Ascending aorta (tissue), 2 donors: ENCODE data around the gene UFC1. TPM values are rescaled to one million over a fixed set of nuclear protein-coding genes. Genes with fewer than 3 reads are reported as not detected.

Experiments used
- DNase-seq, 2 donors: peaks; one replicate each; pipeline ENCODE4 v3.0.0-alpha.2; 2019; ENCODE audit warnings: low spot score in 2 of 2
- H3K27ac ChIP-seq, 2 donors: fragments of 200-600 bp; sonication (generic); one replicate each; pipeline ENCODE4 v1.5.1; 2016 to 2017; ENCODE audit warnings: mild to moderate bottlenecking in 1 of 2
- H3K27me3 ChIP-seq: fragments of 200-600 bp; sonication (generic); one replicate; pipeline ENCODE4 v1.5.1; 2017
- H3K36me3 ChIP-seq, 2 donors: fragments of 200-600 bp; sonication (generic); one replicate each; pipeline ENCODE4 v1.5.1; 2016
- H3K4me1 ChIP-seq, 2 donors: fragments of 200-600 bp; sonication (generic); one replicate each; pipeline ENCODE4 v1.5.1; 2016 to 2017; ENCODE audit warnings: mild to moderate bottlenecking in 1 of 2
- H3K4me3 ChIP-seq, 2 donors: fragments of 200-600 bp; sonication (generic); one replicate each; pipeline ENCODE4 v1.5.1; 2016 to 2017; ENCODE audit warnings: mild to moderate bottlenecking in 1 of 2
- H3K9me3 ChIP-seq, 2 donors: fragments of 200-600 bp; sonication (generic); one replicate each; pipeline ENCODE4 v1.5.1; 2016
- intact Hi-C: fragments of 100-400 bp; cut with DNase I; formaldehyde crosslinking; loops from one replicate; pipeline ENCODE4 v1.15.1; 2023
- total RNA-seq: library from RNA; depleted of rRNA; stranded (reverse); fragments of >200 nt; gene quantifications from one replicate; pipeline ENCODE4 v1.1.0, GENCODE V29; 2016
- TF ChIP-seq, protein P1 (sequence below), 3 experiments: fragments of 200-600 bp in 2 of 3; fragments of 450-650 bp in 1 of 3; sonication (generic) in 2 of 3; IDR thresholded peaks; one replicate each; pipeline ENCODE4 v1.5.1; 2016 to 2019; ENCODE audit warnings: antibody characterized with exemption in 3 of 3, mild to moderate bottlenecking in 1 of 3, moderate library complexity in 1 of 3

Gene UFC1
- total RNA-seq, 1 donor from 2014 or later, result 3.3 TPM

DNA sequence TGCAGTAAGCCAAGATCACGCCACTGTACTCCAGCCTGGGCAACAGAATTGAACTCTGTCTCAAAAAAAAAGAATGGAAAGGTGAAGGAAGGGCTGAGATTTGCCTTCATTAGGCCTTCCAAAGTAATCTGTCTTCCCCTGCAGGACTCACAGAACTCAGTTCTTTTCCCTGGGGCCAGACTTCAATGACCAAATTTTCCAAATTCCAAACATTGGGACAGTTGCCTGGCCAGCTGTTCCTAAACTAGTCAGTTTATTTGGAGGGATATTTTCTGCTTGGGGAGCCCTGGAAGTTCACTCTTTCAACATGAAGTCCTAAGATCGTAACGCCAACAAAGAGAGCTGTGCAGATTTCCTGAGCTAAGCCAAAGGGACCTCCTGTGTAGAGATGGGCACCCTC, 15.9 kb upstream of the UFC1 start:
- intact Hi-C loops, result no loop called here
- TF ChIP-seq, protein P1, sequence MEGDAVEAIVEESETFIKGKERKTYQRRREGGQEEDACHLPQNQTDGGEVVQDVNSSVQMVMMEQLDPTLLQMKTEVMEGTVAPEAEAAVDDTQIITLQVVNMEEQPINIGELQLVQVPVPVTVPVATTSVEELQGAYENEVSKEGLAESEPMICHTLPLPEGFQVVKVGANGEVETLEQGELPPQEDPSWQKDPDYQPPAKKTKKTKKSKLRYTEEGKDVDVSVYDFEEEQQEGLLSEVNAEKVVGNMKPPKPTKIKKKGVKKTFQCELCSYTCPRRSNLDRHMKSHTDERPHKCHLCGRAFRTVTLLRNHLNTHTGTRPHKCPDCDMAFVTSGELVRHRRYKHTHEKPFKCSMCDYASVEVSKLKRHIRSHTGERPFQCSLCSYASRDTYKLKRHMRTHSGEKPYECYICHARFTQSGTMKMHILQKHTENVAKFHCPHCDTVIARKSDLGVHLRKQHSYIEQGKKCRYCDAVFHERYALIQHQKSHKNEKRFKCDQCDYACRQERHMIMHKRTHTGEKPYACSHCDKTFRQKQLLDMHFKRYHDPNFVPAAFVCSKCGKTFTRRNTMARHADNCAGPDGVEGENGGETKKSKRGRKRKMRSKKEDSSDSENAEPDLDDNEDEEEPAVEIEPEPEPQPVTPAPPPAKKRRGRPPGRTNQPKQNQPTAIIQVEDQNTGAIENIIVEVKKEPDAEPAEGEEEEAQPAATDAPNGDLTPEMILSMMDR (IDR thresholded peaks at IDR 0.05), result no peak
- no peak overlapping the region for H3K27ac ChIP-seq

DNA sequence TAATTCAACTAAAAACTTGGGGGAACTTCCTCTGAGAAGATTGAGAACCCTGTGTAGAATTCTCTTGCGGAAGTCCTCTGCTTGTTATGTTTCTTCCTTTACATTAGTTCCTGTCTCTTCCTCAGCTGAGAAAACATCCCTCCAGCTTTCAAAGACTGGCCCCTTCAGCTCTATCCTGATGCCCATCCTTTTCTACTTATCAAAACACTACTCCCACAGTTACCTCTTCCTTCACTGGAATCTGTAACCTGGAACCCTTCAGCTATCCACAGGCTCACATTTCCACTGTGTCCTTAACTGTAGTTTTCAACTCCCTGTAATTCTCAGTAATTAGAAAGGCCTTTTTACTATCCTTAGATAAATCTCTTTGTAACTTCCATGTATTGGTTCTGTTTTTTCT, 15.3 kb upstream of the UFC1 start:
- Histone ChIP-seq H3K9me3 (no peaks in the 10 kb centered on the region), H3K4me1 (peaks cover 0 to 8% of the 10 kb centered on the region in 2 donors), H3K27me3 (no peaks in the 10 kb centered on the region), H3K4me3 (no peak overlapping the region), H3K36me3 (no peaks in the 10 kb centered on the region), H3K27ac (no peak overlapping the region)
- intact Hi-C loops, result no loop called here
- TF ChIP-seq, protein P1 (IDR thresholded peaks at IDR 0.05), result no peak
- DNase-seq, result no peak

More for the DNA sequence above, 15.9 kb upstream of the UFC1 start:
- H3K4me1 ChIP-seq, result peaks cover 0 to 8% of the 10 kb centered on the region in 2 donors
- no peak for DNase-seq
- no peak overlapping the region for H3K4me3 ChIP-seq
- H3K27me3 ChIP-seq, result no peaks in the 10 kb centered on the region
- no peaks in the 10 kb centered on the region for H3K36me3 ChIP-seq
- no peaks in the 10 kb centered on the region for H3K9me3 ChIP-seq

DNA sequence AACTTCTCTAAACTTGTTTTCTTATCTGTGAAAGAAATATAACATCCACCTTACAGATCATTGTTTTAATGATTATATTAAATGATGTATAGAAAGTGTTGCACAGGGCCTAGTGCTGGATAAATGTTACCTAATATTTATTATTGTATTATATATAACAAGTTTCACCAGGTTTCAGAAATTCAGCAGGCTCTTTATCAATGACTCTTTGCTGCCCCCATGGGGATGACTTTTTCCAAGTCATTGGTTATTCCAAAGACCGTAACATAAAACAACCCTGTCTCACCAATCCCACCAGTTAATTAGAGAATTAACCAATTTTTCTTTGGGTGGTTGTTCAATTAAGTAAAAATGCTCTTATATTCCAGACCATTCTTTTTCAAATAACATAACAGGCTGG, 14.0 kb upstream of the UFC1 start:
- no peak overlapping the region for H3K4me3 ChIP-seq
- no peak for DNase-seq
- H3K36me3 ChIP-seq, result no peaks in the 10 kb centered on the region
- H3K4me1 ChIP-seq, result no peaks in the 10 kb centered on the region
- intact Hi-C loops, result no loop called here
- H3K9me3 ChIP-seq, result no peaks in the 10 kb centered on the region
- no peaks in the 10 kb centered on the region for H3K27me3 ChIP-seq
- TF ChIP-seq, protein P1 (IDR thresholded peaks at IDR 0.05), result peak in 2 of 3 experiments; percentile 13 to 32
- no peak overlapping the region for H3K27ac ChIP-seq

DNA sequence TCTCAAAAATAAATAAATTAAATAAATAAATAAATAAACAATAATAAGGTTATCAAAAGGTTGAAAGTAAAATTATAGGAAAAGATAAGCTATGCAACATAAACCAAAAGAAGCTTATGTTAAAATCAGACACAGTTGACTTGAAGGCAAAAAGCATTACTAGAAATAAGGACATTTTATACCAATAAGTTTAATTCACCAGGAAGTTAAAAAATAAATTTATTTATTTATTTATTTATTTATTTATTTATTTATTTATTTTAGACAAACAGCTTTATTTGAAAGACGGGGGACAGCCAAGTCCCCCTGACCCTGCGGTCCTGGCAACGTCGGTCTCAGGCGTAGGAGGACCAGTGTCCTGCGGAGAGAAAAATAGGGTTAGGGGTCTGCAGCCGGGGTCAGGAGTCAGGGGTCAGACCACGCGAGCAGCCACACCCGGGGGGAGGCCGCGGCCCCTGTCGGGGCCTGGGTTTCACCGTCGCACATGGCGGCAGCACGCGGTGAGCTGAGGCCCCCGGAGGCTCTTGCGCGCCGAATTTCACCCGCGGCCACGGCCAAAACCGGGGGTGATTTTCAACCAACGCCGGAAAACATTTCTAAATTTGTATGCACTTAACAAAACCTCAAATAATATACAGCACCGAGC, 12.9 kb upstream of the UFC1 start:
- no peak overlapping the region for H3K4me3 ChIP-seq
- intact Hi-C loops, result no loop called here

DNA sequence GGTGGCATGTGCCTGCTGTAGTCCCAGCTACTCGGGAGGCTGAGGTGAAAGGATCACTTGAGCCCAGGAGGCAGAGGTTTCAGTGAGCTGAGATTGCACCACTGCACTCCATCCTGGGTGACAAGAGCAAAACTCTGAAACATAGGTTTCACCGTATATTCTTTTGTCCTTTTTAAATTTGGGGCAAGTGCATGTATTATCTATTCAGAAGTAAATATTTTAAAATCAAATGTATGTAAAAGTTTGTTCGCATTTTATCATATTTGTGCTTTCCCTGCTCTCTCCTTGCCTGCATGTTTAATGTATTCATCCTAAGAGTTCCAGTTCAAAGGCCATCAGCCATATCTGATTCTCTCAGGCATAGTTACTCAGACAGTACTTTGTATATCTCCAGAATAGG, 7.9 kb upstream of the UFC1 start:
- Histone ChIP-seq H3K4me3 (no peak overlapping the region), H3K36me3 (no peaks in the 10 kb centered on the region), H3K27me3 (no peaks in the 10 kb centered on the region), H3K9me3 (no peaks in the 10 kb centered on the region), H3K4me1 (no peaks in the 10 kb centered on the region), H3K27ac (no peak overlapping the region)
- TF ChIP-seq, protein P1 (IDR thresholded peaks at IDR 0.05), result no peak
- intact Hi-C loops, result no loop called here
- DNase-seq, result no peak

More for the DNA sequence above, 12.9 kb upstream of the UFC1 start:
- Histone ChIP-seq H3K27ac (no peak overlapping the region), H3K4me1 (no peaks in the 10 kb centered on the region), H3K36me3 (no peaks in the 10 kb centered on the region), H3K9me3 (no peaks in the 10 kb centered on the region), H3K27me3 (no peaks in the 10 kb centered on the region)
- TF ChIP-seq, protein P1 (IDR thresholded peaks at IDR 0.05), result no peak
- DNase-seq, result no peak
